Left ventricle myocardium inferior (tissue), 1 donor: Measurements from ENCODE around the gene SETDB1. TPM values are rescaled to one million over a fixed set of nuclear protein-coding genes. Genes with fewer than 3 reads are reported as not detected.

Experiments
- DNase-seq: peaks from one replicate; pipeline ENCODE4 v3.0.0-alpha.2; 2020
- H3K27ac ChIP-seq: fragments of 200-600 bp; replicated peaks from 2 replicates; pipeline ENCODE4 v1.8.0; 2021
- H3K27me3 ChIP-seq: fragments of 200-600 bp; 2 replicates; pipeline ENCODE4 v1.8.0; 2021; ENCODE audit warnings: low read depth
- H3K36me3 ChIP-seq: fragments of 200-600 bp; 2 replicates; pipeline ENCODE4 v1.8.0; 2021
- H3K4me1 ChIP-seq: fragments of 200-600 bp; 2 replicates; pipeline ENCODE4 v1.8.0; 2021
- H3K4me3 ChIP-seq: fragments of 200-600 bp; 2 replicates; pipeline ENCODE4 v1.8.0; 2021; ENCODE audit warnings: mild to moderate bottlenecking, moderate library complexity
- H3K9me3 ChIP-seq: fragments of 200-600 bp; replicated peaks from 2 replicates; pipeline ENCODE4 v1.8.0; 2021
- CTCF ChIP-seq: fragments of 200-600 bp; IDR thresholded peaks from 2 replicates; pipeline ENCODE4 v1.8.0; 2021; ENCODE audit warnings: antibody characterized with exemption, mild to moderate bottlenecking, borderline replicate concordance
- intact Hi-C: fragments of 100-400 bp; cut with micrococcal nuclease; formaldehyde crosslinking; loops from one replicate; pipeline ENCODE4 v1.11.0; 2022
- total RNA-seq: library from RNA; stranded (reverse); fragmentation: NEBNext Ultra II Directional; extraction: Animal tissue kit (Norgen Biotek cat#: 25700); gene quantifications from one replicate; pipeline ENCODE4 v1.2.1, GENCODE V29; 2021
- donor health status: DM: no; HTN: yes; CAD: no; lungs with severe emphysema.

The SETDB1 gene
- total RNA-seq, 1 donor from 2014 or later, result 17.2 TPM

GRCh38 chr1:151005729-151006319 lies 79.7 kb downstream of the SETDB1 start:
- Histone ChIP-seq H3K27me3 (no peaks in the 10 kb centered on the region), H3K36me3 (peaks cover 19% of the 10 kb centered on the region), H3K4me1 (peaks cover 90% of the 10 kb centered on the region), H3K9me3 (no peaks in the 10 kb centered on the region), H3K4me3 (peak overlapping the region; percentile 79), H3K27ac (peak overlapping the region; percentile 94)
- no peak for DNase-seq
- intact Hi-C loops, result loop anchor here (10.0 kb wide), 1 partner anchor 59 kb away; the partner anchor contains the start of gene MLLT11
- no peak for TF ChIP-seq CTCF

GRCh38 chr1:151006327-151007052 lies 80.3 kb downstream of the SETDB1 start, which contains the start of gene MINDY1:
MINDY1 (minus strand) TSS chr1:151006902; CDS start chr1:151002617, 4,285 bp downstream.
- TF ChIP-seq CTCF, result peak; percentile 62
- Histone ChIP-seq H3K4me1 (peaks cover 93% of the 10 kb centered on the region), H3K9me3 (no peaks in the 10 kb centered on the region), H3K27ac (peak within 1 kb of the TSS; percentile 94), H3K4me3 (peak within 1 kb of the TSS; percentile 79), H3K36me3 (peaks cover 12% of the 10 kb centered on the region), H3K27me3 (no peaks in the 10 kb centered on the region)
- DNase-seq, result peak; percentile 49
- intact Hi-C loops, result loop anchor here (10.0 kb wide), 1 partner anchor 58 kb away; the partner anchor contains the start of gene MLLT11

- no peaks in the 10 kb centered on the region for H3K9me3 ChIP-seq
- peak overlapping the region; percentile 94 for H3K27ac ChIP-seq
- no peaks in the 10 kb centered on the region for H3K36me3 ChIP-seq
- no peaks in the 10 kb centered on the region for H3K27me3 ChIP-seq
- no peak for TF ChIP-seq CTCF
- H3K4me3 ChIP-seq, result peak overlapping the region; percentile 79
- H3K4me1 ChIP-seq, result peaks cover 93% of the 10 kb centered on the region
- intact Hi-C loops, result loop anchor here (10.0 kb wide), 1 partner anchor 57 kb away; the partner anchor contains the start of gene MLLT11
- no peak for DNase-seq
Measured at GRCh38 chr1:151007853-151008243, 81.7 kb downstream of the SETDB1 start.

- Histone ChIP-seq H3K4me1 (peaks cover 93% of the 10 kb centered on the region), H3K36me3 (no peaks in the 10 kb centered on the region), H3K4me3 (peak within 1 kb of the TSS; percentile 79), H3K9me3 (no peaks in the 10 kb centered on the region), H3K27ac (peak within 1 kb of the TSS; percentile 94), H3K27me3 (no peaks in the 10 kb centered on the region)
- peak; percentile 97 for DNase-seq
- intact Hi-C loops, result loop anchor here (10.0 kb wide), 1 partner anchor 56 kb away; the partner anchor contains the start of gene MLLT11
- TF ChIP-seq CTCF, result no peak
Measured at GRCh38 chr1:151008244-151009205, 82.4 kb downstream of the SETDB1 start, which contains the start of gene PRUNE1. PRUNE1 (plus strand) TSS chr1:151008449; CDS start chr1:151008633, 184 bp downstream.

GRCh38 chr1:151009206-151009587 lies 83.0 kb downstream of the SETDB1 start:
- peak overlapping the region; percentile 94 for H3K27ac ChIP-seq
- intact Hi-C loops, result loop anchor here (10.0 kb wide), 1 partner anchor 56 kb away; the partner anchor contains the start of gene MLLT11
- no peaks in the 10 kb centered on the region for H3K36me3 ChIP-seq
- peak overlapping the region; percentile 79 for H3K4me3 ChIP-seq
- TF ChIP-seq CTCF, result no peak
- H3K27me3 ChIP-seq, result no peaks in the 10 kb centered on the region
- peaks cover 92% of the 10 kb centered on the region for H3K4me1 ChIP-seq
- no peaks in the 10 kb centered on the region for H3K9me3 ChIP-seq
- DNase-seq, result no peak
